NOMO-1 treated with dmso at 0.1 percent for 144 hours (cell line): Measurements from ENCODE around the gene PRKAR1B.

Source experiments
- DNase-seq: peaks from one replicate; lab custom pipeline; 2025; ENCODE audit not compliant: unreplicated experiment; lab: John Stamatoyannopoulos, UW

Gene PRKAR1B

GRCh38 chr7:514651-515598 is 212.2 kb downstream of the PRKAR1B start:
- DNase-seq, result no peak

GRCh38 chr7:514242-514641 is 212.8 kb downstream of the PRKAR1B start:
- DNase-seq, result no peak

DNA sequence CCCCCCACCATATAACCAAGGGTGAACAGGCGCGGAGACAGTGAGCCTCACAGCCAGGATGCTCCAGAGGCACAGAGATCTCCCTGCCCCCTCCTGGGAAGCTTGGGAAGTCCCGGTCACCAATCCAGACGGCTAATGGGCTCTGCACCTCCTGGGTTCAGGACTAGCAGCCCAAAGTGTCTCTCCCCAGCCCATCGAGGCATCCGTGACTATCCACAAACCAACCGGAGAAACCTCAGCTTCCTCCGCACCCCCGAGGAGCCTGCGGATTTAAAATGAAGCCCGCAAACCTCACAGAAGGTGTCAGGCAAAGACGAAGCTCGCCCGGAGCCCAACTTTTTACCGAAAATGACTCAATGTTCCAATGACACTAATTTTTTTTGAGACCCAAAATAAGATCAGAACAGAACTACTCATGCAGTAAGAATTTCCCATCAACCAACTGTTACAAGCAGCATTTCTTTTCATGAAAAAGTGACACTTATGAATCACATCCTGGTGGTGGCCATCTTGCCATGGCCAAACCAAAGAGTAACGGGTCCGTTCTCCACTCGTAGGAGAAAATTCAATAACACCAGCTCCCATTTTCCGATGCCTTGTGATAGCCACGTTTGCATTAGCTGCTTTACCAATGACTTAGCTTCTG is 213.4 kb downstream of the PRKAR1B start:
- DNase-seq, result no peak

- no peak for DNase-seq
These were observed 214.4 kb downstream of the PRKAR1B start for GRCh38 chr7:512541-513311.

DNA sequence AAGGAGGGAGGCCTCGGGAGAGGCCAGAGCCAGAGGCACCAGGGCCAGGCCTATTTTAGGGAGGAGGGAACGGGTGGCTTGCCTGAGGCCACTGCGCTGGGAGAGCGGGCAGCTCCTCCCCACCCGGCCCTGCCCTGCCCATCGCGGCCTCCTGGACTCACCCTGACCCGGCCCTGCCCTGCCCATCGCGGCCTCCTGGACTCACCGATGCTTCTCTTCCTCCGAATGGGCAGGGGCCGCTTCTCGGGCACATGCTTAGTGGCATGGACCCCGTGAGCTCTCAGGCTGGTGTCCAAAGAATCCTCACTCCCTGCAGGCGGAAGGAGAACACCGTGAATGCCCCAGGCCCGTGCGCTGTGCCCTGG is 215.0 kb downstream of the PRKAR1B start:
- no peak for DNase-seq

DNA sequence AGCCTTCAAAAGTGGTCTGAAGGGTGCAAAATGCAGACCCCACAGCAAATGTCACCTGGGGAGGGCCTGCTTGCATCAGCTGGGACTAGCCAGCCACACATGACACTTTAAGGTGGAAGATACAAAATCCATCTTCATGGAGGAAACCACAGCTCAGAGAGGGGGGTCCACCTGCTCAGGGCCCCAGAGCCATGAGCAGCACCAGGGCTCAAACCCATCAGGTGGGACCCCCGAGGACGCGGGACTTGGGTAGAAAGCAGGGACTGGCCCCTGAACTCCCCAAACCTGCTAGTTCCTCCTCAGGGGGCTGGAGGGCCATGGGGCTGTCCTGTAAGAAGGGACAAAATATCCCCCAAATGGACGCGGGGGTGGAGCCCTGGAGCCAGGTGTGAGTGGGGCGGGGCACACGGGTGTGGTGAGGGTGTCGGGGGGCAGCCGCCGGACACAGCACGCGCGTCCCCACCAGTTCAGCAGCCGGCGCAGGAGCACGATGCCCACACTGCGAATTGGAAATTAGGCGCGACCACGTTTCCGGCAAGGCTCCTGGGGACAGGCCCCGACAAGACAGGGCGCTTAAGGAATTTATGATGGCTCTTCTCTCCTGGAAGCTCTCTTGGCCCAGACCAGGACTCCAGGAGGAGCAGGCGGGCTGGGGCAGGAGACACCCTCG is 215.5 kb downstream of the PRKAR1B start:
- no peak for DNase-seq

DNA sequence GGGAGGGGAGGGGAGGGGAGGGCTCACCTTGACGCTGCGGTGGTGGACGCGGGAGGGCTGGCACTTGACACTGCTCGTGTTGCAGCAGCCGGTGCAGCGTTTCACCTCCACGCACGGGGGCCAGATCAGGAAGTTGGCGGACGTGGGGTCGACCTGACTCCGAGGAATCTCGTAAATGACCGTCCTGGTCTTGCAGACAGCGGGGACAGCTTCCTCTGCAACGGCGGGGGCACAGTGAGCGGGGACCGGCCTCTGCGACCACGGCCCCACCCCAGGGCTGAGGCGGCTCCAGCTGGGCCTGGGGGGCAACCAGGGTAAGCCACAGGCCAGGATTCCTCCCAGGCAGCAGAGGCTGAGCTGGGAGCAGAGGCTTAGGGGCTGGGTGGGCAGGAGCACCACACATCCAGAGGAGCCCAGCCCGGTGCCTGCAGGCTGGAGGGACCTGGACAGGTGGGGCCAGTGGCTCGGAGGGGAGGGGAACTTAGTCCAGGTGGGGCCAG is 216.2 kb downstream of the PRKAR1B start:
- no peak for DNase-seq

DNA sequence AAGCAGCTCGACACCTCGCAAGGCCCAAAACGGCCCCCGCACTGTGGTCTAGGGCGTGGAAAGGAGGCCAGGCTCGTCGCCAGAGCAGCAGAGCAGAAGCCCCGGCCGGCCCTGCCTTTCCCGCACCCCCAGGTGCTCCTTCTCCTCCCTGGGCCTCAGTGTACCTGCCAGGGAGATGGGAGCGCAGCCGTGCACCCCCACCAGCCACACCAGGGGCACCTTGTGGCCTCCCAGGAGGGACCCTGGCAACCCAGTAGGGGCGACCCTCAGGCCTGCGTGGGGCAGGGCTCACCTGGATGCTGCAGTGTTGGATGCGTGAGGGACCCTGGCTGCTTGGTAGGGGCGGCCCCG is 217.0 kb downstream of the PRKAR1B start:
- DNase-seq, result no peak

- no peak for DNase-seq
These were observed 217.5 kb downstream of the PRKAR1B start for GRCh38 chr7:509426-510130.

- DNase-seq, result no peak
These were observed 218.5 kb downstream of the PRKAR1B start for GRCh38 chr7:508461-509170.

DNA sequence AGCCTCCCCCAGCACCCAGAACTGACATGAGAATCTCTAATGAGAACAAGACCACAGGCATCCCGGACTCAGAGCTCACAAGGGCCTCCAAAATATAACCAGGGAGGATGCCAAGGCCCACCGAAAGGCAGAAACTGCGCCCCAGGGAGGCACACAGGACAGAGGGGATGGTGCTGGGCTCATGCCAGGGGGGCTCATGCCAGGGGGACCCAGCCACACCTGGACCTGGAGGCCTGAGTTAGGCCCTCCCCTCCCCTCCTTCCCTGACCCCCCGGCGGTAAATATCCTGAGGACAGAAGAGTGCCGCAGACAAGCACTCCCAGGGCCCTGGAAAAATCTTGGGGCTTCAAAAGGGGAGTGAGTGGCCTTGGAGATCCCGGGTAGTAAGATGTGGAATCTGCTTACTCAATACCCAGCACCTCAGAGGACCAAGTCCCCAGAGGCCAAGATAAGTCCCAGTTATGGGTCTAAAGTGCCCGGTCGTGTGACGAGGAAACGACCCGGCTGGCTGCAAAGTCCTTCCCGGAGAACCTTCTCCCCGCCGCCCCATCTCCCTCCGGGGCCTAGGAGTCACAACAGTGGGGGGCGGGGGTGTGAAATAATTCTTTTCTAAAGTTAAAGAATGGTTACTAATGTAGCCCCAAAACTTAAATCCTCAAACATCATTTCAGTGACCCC is 219.3 kb downstream of the PRKAR1B start:
- no peak for DNase-seq

GRCh38 chr7:506921-507622 is 220.0 kb downstream of the PRKAR1B start:
- DNase-seq, result no peak

GRCh38 chr7:506391-506831 is 220.7 kb downstream of the PRKAR1B start:
- no peak for DNase-seq

DNA sequence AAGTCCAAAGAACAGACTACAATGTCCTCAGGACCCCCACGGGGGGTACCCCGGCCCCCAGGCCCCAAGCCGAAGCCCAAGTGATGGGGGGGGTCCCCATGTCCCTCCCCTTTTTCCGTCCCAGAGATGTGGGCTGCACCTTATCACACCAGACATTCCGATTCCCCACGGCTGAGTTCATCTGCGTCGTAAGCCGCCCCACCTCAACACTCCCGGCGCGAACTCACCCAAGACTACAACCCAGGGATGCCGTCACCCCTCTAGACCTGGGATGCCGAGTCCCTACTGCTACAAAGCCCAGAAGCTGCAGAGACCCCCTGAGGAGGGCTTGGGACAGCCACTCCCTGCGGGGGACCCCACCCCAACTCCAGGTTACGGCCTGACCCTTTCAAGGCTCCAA is 221.9 kb downstream of the PRKAR1B start:
- DNase-seq, result no peak

DNA sequence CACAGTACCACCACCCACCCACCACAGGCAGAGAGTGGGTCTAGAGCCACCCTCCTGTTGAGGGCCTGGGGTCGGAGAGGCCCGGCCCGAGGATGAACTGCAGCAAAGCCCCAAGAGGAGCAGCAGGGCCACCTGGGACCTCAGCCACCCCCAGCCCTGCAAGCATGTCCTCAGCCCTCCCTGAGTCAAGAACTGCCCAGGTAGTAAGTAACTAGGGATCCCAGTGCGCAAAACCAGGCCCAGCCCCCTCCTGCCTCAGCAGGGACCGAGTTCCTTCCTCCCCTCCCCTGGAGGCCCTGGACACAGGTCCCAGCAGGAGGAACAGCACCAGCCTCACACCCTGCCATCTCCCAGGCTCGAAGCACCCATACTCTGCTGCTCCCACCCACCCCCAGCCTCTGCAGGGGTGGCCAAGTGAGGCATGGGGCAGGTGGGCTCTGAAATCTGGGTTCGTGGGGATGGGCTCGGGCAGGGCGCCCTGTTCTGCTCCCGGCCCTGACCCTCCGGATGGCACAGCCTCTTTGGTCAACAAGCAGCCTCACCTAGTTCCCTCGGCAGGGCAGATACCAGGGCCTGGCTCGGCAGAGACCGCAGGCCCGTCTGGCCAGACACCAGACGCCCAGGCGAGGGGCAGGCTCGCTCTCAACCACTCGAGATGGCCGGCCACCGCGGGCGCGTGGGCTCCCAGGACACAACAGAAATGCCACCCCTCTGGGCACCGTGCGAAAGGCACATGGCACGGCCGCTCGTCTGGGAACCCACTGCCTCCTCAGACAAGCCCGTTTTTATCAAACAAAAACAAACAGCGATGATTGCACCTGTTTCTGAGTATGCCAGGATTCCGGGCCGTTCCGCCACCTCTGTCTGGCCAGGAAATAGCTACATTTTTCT is 222.6 kb downstream of the PRKAR1B start:
- no peak for DNase-seq

- DNase-seq, result no peak
These were observed 223.4 kb downstream of the PRKAR1B start for GRCh38 chr7:503575-504111.

GRCh38 chr7:502296-502695 is 224.8 kb downstream of the PRKAR1B start:
- DNase-seq, result no peak
